HG03521 (cell line): ENCODE results near the gene PLEKHN1.
"Not testable (repeated sequence)": the region's sequence is repeated elsewhere in the genome, so short reads cannot be mapped to it uniquely, and the experiment has no call there.

Source experiments
- ATAC-seq: cut with Tn5 transposase; IDR thresholded peaks from one replicate; pipeline ENCODE4 v1.9.1; 2021; ENCODE audit warnings: mild to moderate bottlenecking, moderate library complexity; ENCODE audit not compliant: unreplicated experiment

Gene PLEKHN1

DNA sequence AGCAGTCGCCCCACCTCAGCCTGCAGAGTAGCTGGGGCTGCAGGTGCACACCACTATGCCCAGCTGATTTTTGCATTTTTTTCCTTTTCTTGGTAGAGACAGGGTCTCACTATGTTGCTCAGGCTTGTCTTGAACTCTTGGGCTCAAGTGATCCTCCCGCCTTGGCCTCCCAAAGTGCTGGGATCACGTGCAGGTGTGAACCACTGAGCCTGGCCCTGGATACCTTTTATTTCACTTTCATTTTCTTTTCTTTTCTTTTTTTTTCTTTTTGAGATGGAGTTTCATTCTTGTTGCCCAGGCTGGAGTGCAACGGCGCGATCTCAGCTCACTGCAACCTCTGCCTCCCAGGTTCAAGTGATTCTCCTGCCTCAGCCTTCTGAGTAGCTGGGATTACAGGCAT, 25.0 kb downstream of the PLEKHN1 start:
- not testable (repeated sequence) for ATAC-seq

- no peak for ATAC-seq
These were observed 25.6 kb downstream of the PLEKHN1 start for GRCh38 chr1:991895-992294.

- ATAC-seq, result no peak
These were observed 26.1 kb downstream of the PLEKHN1 start for GRCh38 chr1:992362-992761.

DNA sequence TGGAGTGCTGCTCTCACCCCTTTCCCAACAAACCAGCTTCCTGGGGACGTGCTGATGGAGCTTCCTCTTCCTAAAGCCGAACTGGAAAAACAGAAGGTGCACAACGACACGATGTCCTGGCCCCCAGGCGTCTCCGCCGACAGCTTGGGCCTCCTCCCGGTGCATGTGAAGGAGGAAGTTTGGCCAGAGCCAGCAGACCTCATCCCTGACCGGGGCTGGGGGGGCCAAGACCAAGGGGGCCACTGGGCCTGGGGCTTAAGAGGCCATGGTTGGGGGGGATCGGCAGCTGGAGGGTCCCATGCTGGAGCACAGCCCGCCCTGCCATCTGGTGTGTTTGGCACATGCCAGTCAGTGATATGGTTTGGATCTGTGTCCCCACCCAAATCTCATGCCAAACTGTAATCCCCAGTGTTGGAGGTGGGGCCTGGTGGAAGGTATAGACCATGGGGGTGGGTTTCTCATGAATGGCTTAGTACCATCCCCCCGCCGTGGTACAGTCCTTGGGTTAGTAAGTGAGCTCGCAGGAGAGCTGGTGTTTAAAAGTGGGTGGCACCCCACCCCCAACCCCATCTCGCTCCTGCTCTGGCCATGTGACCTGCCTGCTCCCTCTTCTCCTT, 27.2 kb downstream of the PLEKHN1 start:
- no peak for ATAC-seq

- ATAC-seq, result not testable (repeated sequence)
These were observed 28.3 kb downstream of the PLEKHN1 start for GRCh38 chr1:994546-994945.

GRCh38 chr1:995665-996633, 29.7 kb downstream of the PLEKHN1 start:
- ATAC-seq, result no peak

DNA sequence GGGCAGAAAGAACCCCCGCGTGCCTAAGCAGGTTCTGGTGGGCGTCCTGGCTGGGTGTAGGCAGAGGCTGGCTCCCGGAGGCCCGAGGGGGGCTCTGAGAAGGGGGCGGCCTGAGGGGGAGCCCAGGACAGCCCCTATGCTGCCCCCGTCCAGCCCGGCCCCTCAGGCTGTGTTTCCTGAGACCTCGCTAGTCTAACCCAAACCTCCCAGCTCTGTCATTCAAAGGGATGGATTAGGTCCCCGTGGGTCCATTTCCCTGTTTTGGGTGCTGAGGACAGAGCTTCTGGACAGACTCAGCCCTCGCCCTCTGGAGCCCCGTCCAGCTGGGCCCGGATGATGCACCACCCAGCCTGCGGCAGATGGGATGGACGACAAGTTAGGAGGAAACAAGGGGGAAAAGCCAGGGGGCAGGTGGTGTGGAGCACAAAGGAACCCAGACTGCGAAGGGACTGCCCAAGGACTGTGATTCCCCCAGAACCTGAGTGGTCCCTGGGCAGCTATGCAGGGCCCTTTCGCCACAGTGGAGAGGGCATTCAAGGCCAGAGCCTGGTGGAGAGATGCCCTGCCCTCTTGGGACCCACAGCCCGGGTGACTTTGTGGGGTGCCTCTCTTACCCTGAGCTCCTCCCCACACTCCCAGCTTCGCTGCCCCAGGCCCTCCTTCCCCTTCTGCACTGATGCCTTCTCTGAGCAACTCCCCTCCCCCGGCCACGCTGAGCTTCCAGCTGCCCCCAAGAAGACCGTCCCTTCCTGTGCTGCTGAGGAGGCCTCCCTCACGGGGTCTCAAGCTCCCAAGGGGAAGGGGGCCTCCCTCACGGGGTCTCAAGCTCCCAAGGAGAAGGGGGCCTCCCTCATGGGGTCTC, 30.8 kb downstream of the PLEKHN1 start:
- ATAC-seq, result no peak

DNA sequence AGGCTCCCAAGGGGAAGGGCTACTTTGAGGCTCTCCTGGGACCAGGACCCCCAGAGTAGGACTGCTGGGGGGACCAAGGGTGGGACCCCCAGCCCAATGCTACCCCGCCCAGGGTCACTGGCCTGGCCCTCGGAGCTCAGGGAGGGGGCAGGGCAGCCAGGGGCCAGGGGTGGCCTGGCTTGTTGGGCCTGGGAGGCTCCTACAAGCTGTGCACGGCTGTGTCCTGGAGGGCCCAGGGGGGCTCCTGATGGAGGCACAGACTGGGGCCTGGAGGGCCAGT, 31.4 kb downstream of the PLEKHN1 start:
- ATAC-seq, result no peak

- no peak for ATAC-seq
These were observed 31.9 kb downstream of the PLEKHN1 start for GRCh38 chr1:997993-998744.

DNA sequence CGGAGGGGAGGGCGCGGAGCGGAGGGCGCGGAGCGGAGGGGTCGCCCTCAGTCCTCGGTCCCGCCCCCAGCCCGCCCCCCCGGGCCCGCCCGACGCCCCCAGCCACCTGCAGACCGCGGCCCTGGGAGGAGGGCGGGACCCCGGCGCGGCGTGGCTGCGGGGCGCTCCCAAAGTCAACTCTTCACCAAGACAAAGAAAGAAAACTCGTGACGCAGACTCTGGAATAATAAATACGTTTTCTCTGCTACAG, 32.4 kb downstream of the PLEKHN1 start:
- no peak for ATAC-seq

- no peak for ATAC-seq
These were observed 32.9 kb downstream of the PLEKHN1 start for GRCh38 chr1:998995-999724.

- ATAC-seq, result no peak
These were observed 33.6 kb downstream of the PLEKHN1 start, which contains the start of gene HES4 for GRCh38 chr1:999725-1000356. Gene HES4 (minus strand): TSS chr1:1000097. CDS start chr1:999973, 124 bp downstream.

DNA sequence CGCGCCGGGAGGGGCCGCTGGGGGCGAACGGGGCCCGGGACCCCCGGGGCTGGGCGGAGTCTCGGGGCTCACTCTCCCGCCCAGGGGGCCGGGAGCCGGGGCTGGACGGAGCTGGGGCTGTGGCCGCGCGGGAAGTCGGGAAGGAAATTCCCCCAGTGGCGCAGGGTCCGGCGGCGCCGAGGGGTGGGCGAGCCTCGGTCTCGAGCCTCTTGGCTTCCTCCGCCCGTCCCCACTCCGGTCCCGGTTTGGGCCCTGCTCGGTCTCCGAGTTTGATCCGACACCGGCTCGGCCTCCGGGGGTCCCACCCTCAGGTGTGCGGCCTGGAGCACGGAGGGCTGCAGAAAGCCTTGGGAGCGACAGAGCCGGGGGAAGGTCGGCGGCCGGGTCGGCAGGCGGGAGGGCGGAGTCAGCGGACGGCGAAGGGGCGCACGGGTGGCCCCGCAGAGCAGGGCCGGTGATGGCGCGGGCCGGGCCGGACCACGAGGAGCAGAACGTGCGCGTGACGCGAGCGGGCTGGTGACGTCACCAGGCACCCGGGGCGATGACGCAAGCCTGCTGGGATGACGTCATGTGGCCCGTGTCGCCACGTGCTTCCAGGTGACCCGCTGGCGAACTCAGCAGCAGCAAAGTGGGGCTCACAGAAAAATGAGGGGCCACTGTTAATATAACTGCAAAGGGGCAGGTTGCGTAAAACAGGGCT, 34.2 kb downstream of the PLEKHN1 start:
- no peak for ATAC-seq

DNA sequence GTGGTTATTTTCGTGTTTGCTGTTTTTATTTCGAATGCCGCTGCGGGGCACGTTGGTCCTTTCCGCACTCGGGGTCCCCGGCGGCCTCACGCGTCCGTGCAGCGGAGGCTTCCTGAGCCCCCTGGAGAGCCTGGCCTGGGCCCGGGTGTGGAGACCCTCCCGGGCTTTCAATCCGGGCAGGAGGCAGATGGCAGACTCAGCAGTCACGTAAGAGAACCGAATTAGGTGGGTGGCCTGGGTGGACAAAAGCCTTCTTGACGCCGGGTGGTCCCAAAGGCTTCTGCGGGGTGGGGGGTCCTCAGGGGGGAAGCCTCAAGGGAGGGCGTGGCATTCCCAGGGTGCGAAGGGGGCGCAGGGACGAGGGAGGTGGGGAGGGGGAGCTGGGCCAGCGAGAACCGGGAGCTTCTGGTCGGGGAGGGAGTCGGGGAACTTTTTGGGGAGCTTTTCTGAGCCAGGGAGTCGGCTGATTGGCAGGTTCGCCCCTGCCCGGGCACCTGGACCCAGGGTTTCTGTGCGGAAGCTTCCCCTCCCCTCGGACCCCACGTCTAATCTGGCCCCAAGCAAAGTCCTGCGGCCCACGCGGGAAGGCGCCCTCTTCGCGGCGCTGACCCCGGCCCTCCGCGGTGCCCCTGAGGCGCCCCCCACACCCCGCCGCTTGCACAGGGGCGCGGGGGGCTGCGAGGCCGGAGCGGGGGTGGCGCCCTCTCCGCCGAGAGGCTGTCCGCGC, 34.9 kb downstream of the PLEKHN1 start:
- ATAC-seq, result no peak

- ATAC-seq, result no peak
These were observed 37.5 kb downstream of the PLEKHN1 start for GRCh38 chr1:1003618-1004419.

GRCh38 chr1:1004420-1004779, 38.1 kb downstream of the PLEKHN1 start:
- ATAC-seq, result no peak

- no peak for ATAC-seq
These were observed 38.8 kb downstream of the PLEKHN1 start for GRCh38 chr1:1004780-1005697.
